ENCODE data around the gene OPCML. TPM values are rescaled to one million over a fixed set of nuclear protein-coding genes. Genes with fewer than 3 reads are reported as not detected.

Gene OPCML
- total RNA-seq, 2 experiments from 2014 or later, result not detected

GRCh38 chr11:132973686-132974085, 558.6 kb downstream of the OPCML start:
- CTCF ChIA-PET, result no interaction called here
- Mint-ChIP-seq H3K36me3 (ENCODE audit: low read depth) (no peaks in the 10 kb centered on the region), H3K4me3 (no peak overlapping the region), H3K4me1 (ENCODE audit: low read depth) (no peaks in the 10 kb centered on the region), H3K9me3 (ENCODE audit: insufficient read depth) (no peaks in the 10 kb centered on the region), H3K27ac (no peak overlapping the region), H3K27me3 (ENCODE audit: low read depth) (peaks cover 2% of the 10 kb centered on the region)
- DNase-seq (no peak), ATAC-seq (no peak)
- POLR2A ChIA-PET, result no interaction called here

GRCh38 chr11:132972565-132972964, 559.7 kb downstream of the OPCML start:
- Mint-ChIP-seq H3K4me3 (no peak overlapping the region), H3K9me3 (ENCODE audit: insufficient read depth) (no peaks in the 10 kb centered on the region), H3K4me1 (ENCODE audit: low read depth) (no peaks in the 10 kb centered on the region), H3K36me3 (ENCODE audit: low read depth) (no peaks in the 10 kb centered on the region), H3K27me3 (ENCODE audit: low read depth) (peaks cover 2% of the 10 kb centered on the region), H3K27ac (no peak overlapping the region)
- ATAC-seq (no peak), DNase-seq (no peak)
- CTCF ChIA-PET, result no interaction called here
- POLR2A ChIA-PET, result no interaction called here

GRCh38 chr11:132971351-132971750, 561.0 kb downstream of the OPCML start:
- Mint-ChIP-seq H3K4me1 (ENCODE audit: low read depth) (no peaks in the 10 kb centered on the region), H3K36me3 (ENCODE audit: low read depth) (no peaks in the 10 kb centered on the region), H3K27ac (no peak overlapping the region), H3K27me3 (ENCODE audit: low read depth) (peaks cover 2% of the 10 kb centered on the region), H3K9me3 (ENCODE audit: insufficient read depth) (no peaks in the 10 kb centered on the region), H3K4me3 (no peak overlapping the region)
- ATAC-seq (no peak), DNase-seq (no peak)
- POLR2A ChIA-PET, result no interaction called here
- CTCF ChIA-PET, result interaction anchor here (1.9 kb wide), 1 partner anchor 30 kb away, joined by 5 read pairs; no protein-coding TSS in a partner anchor

- Mint-ChIP-seq H3K36me3 (ENCODE audit: low read depth) (no peaks in the 10 kb centered on the region), H3K27ac (no peak overlapping the region), H3K27me3 (ENCODE audit: low read depth) (peaks cover 2% of the 10 kb centered on the region), H3K4me3 (no peak overlapping the region), H3K4me1 (ENCODE audit: low read depth) (no peaks in the 10 kb centered on the region), H3K9me3 (ENCODE audit: insufficient read depth) (no peaks in the 10 kb centered on the region)
- POLR2A ChIA-PET, result no interaction called here
- ATAC-seq (no peak), DNase-seq (no peak)
- CTCF ChIA-PET, result interaction anchor here (1.9 kb wide), 1 partner anchor 29 kb away, joined by 5 read pairs; no protein-coding TSS in a partner anchor
Observed at GRCh38 chr11:132969892-132970291, 562.4 kb downstream of the OPCML start.

GRCh38 chr11:132962041-132962440, 570.3 kb downstream of the OPCML start:
- Mint-ChIP-seq H3K27me3 (ENCODE audit: low read depth) (peaks cover 3% of the 10 kb centered on the region), H3K36me3 (ENCODE audit: low read depth) (no peaks in the 10 kb centered on the region), H3K27ac (no peak overlapping the region), H3K4me3 (no peak overlapping the region), H3K4me1 (ENCODE audit: low read depth) (no peaks in the 10 kb centered on the region), H3K9me3 (ENCODE audit: insufficient read depth) (no peaks in the 10 kb centered on the region)
- ChIA-PET CTCF (no interaction called here), POLR2A (no interaction called here)
- no peak for DNase-seq
- no peak for ATAC-seq

GRCh38 chr11:132961453-132961852, 570.8 kb downstream of the OPCML start:
- POLR2A ChIA-PET, result no interaction called here
- no peaks in the 10 kb centered on the region for H3K36me3 Mint-ChIP-seq (ENCODE audit: low read depth)

GRCh38 chr11:132960273-132961078, 571.8 kb downstream of the OPCML start:
- CTCF ChIA-PET, result no interaction called here
- Mint-ChIP-seq H3K27ac (no peak overlapping the region), H3K27me3 (ENCODE audit: low read depth) (peaks cover 3% of the 10 kb centered on the region), H3K4me3 (no peak overlapping the region), H3K9me3 (ENCODE audit: insufficient read depth) (no peaks in the 10 kb centered on the region), H3K36me3 (ENCODE audit: low read depth) (no peaks in the 10 kb centered on the region), H3K4me1 (ENCODE audit: low read depth) (no peaks in the 10 kb centered on the region)
- ATAC-seq (no peak), DNase-seq (no peak)
- POLR2A ChIA-PET, result no interaction called here

More at GRCh38 chr11:132961453-132961852, 570.8 kb downstream of the OPCML start:
- ATAC-seq, result no peak
- no peaks in the 10 kb centered on the region for H3K9me3 Mint-ChIP-seq (ENCODE audit: insufficient read depth)
- H3K4me1 Mint-ChIP-seq (ENCODE audit: low read depth), result no peaks in the 10 kb centered on the region
- H3K27me3 Mint-ChIP-seq (ENCODE audit: low read depth), result peaks cover 3% of the 10 kb centered on the region
- DNase-seq, result no peak
- H3K4me3 Mint-ChIP-seq, result no peak overlapping the region
- no peak overlapping the region for H3K27ac Mint-ChIP-seq
- CTCF ChIA-PET, result no interaction called here

- Mint-ChIP-seq H3K36me3 (ENCODE audit: low read depth) (no peaks in the 10 kb centered on the region), H3K9me3 (ENCODE audit: insufficient read depth) (no peaks in the 10 kb centered on the region), H3K27me3 (ENCODE audit: low read depth) (peaks cover 3% of the 10 kb centered on the region), H3K4me1 (ENCODE audit: low read depth) (no peaks in the 10 kb centered on the region), H3K27ac (no peak overlapping the region), H3K4me3 (no peak overlapping the region)
- ATAC-seq (no peak), DNase-seq (no peak)
- ChIA-PET POLR2A (no interaction called here), CTCF (interaction anchor here (1.3 kb wide), 1 partner anchor 18 kb away, joined by 6 read pairs; no protein-coding TSS in a partner anchor)
Observed at GRCh38 chr11:132959693-132960092, 572.6 kb downstream of the OPCML start.

GRCh38 chr11:132957881-132958280, 574.4 kb downstream of the OPCML start:
- no peaks in the 10 kb centered on the region for H3K9me3 Mint-ChIP-seq (ENCODE audit: insufficient read depth)
- ChIA-PET CTCF (no interaction called here), POLR2A (no interaction called here)
- H3K27ac Mint-ChIP-seq, result no peak overlapping the region
- DNase-seq, result no peak
- no peaks in the 10 kb centered on the region for H3K36me3 Mint-ChIP-seq (ENCODE audit: low read depth)
- H3K27me3 Mint-ChIP-seq (ENCODE audit: low read depth), result peaks cover 3% of the 10 kb centered on the region
- H3K4me3 Mint-ChIP-seq, result no peak overlapping the region
- no peaks in the 10 kb centered on the region for H3K4me1 Mint-ChIP-seq (ENCODE audit: low read depth)
- no peak for ATAC-seq

GRCh38 chr11:132948252-132948651, 584.0 kb downstream of the OPCML start:
- DNase-seq (no peak), ATAC-seq (no peak)
- ChIA-PET POLR2A (no interaction called here), CTCF (no interaction called here)
- no peaks in the 10 kb centered on the region for H3K9me3 Mint-ChIP-seq (ENCODE audit: insufficient read depth)
- no peaks in the 10 kb centered on the region for H3K36me3 Mint-ChIP-seq (ENCODE audit: low read depth)
- no peak overlapping the region for H3K4me3 Mint-ChIP-seq
- peaks cover 4% of the 10 kb centered on the region for H3K4me1 Mint-ChIP-seq (ENCODE audit: low read depth)
- H3K27me3 Mint-ChIP-seq (ENCODE audit: low read depth), result peaks cover 14% of the 10 kb centered on the region
- no peak overlapping the region for H3K27ac Mint-ChIP-seq

GRCh38 chr11:132944569-132944944, 587.7 kb downstream of the OPCML start:
- ChIA-PET POLR2A (no interaction called here), CTCF (no interaction called here)
- Mint-ChIP-seq H3K27ac (no peak overlapping the region), H3K36me3 (ENCODE audit: low read depth) (no peaks in the 10 kb centered on the region), H3K4me3 (no peak overlapping the region), H3K4me1 (ENCODE audit: low read depth) (peaks cover 6% of the 10 kb centered on the region), H3K27me3 (ENCODE audit: low read depth) (peaks cover 29% of the 10 kb centered on the region), H3K9me3 (ENCODE audit: insufficient read depth) (no peaks in the 10 kb centered on the region)
- ATAC-seq (no peak), DNase-seq (no peak)

- H3K4me3 Mint-ChIP-seq, result no peak overlapping the region
- POLR2A ChIA-PET, result interaction anchor here (0.6 kb wide), 1 partner anchor 373 kb away, joined by 3 read pairs; no protein-coding TSS in a partner anchor
- H3K27ac Mint-ChIP-seq, result no peak overlapping the region
- CTCF ChIA-PET, result no interaction called here
- peaks cover 29% of the 10 kb centered on the region for H3K27me3 Mint-ChIP-seq (ENCODE audit: low read depth)
- H3K9me3 Mint-ChIP-seq (ENCODE audit: insufficient read depth), result no peaks in the 10 kb centered on the region
- no peak for ATAC-seq
- H3K4me1 Mint-ChIP-seq (ENCODE audit: low read depth), result peaks cover 6% of the 10 kb centered on the region
- H3K36me3 Mint-ChIP-seq (ENCODE audit: low read depth), result no peaks in the 10 kb centered on the region
- DNase-seq, result no peak
Observed at GRCh38 chr11:132943706-132944568, 588.4 kb downstream of the OPCML start.

All from activated CD8-positive, alpha-beta T cell treated with anti-CD3 and anti-CD28 coated beads, Interleukin-2, amount 10 ng/mL, durations not matched to agents 7 days and 5 days (primary cell).